LNCAP (cell line): ENCODE results near the gene KCNQ2.

Experiments used
- CTCF ChIP-seq: fragments of 450-650 bp; IDR thresholded peaks from 2 replicates; pipeline ENCODE4 v1.5.1; 2017; ENCODE audit warnings: mild to moderate bottlenecking

The KCNQ2 gene

DNA sequence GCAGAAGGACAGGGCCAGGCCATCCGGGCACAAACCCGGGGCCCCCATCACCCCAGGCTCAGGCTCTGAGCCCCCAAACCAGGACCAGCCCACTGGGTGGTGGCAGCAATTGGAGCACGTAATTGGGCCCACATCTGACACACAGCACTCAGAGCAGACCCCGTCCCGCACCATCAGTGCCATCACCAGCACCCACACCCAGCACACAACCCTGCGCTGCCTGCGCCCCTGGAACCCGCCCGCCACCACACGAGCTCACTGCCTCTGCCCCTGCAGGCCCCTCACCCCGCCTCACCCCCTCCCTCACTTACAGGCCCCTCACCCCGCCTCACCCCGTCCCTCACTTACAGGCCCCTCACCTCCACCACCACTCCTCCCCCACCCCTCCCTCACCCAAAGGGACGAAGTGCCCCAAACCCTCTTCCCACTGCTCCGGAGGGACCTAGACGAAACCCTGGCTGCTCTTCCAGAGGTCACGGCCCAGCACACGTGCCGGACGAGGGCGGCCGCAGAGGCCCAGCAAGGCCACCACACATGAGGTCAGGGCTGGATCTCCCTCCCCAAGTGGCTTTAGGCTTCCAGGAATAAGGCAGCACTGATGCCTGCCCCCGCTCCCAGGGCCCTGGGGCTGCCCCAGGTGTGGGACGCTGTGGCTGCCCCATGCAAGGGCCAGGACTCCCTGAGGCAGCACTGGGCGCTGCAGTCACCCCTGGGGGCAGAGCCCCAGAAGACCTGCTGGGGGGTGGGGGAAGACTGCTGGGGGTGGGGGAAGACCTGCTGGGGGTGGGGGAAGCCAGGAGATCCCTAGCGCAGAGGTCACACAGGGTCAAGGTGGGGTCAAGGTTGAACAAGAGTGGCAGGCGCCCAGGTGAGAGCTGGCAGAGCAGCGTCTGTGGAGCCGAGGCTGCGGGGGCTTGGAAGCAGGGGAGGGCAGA lies 22.4 kb downstream of the KCNQ2 start:
- no peak for TF ChIP-seq CTCF

GRCh38 chr20:63449025-63449424 lies 23.4 kb downstream of the KCNQ2 start:
- no peak for TF ChIP-seq CTCF

- no peak for TF ChIP-seq CTCF
These were observed 24.4 kb downstream of the KCNQ2 start for GRCh38 chr20:63448031-63448430.

- no peak for TF ChIP-seq CTCF
These were observed 25.1 kb downstream of the KCNQ2 start for GRCh38 chr20:63447320-63447719.

GRCh38 chr20:63446216-63447024 lies 26.0 kb downstream of the KCNQ2 start:
- no peak for TF ChIP-seq CTCF

- TF ChIP-seq CTCF: no peak
These were observed 27.2 kb downstream of the KCNQ2 start for GRCh38 chr20:63445075-63445734.

DNA sequence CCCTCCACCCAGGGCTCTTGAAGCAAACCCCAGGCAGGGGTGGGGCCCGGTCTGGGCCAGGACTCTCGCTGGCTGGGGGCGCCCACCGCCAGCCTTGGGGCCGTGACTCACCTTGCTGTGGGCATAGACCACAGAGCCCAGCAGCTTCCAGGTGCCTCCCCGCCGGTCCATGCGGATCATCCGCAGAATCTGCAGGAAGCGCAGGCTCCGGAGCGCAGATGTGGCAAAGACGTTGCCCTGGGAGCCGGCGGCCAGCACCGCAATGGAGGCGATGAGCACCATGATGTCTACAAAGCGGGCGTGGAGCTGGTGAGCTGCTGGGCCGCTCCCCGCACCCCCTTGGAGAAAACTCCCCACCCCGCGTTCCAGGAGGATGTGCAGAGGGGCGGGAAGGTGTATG lies 27.9 kb downstream of the KCNQ2 start:
- TF ChIP-seq CTCF: no peak
